Calu3 (cell line): ENCODE data around the gene KRT32. TPM values are rescaled to one million over a fixed set of nuclear protein-coding genes. Genes with fewer than 3 reads are reported as not detected.

Experiments
- BruUV-seq: library from RNA; stranded (reverse); fragments of 400-500 nt; replicated peaks from 2 replicates; lab custom pipeline; 2021; lab: Mats Ljungman, UMichigan
- CTCF ChIA-PET: fragments of 300-600 bp; sonication (Branson Sonifier 250); formaldehyde crosslinking; loops from one replicate; lab custom pipeline; 2022; ENCODE audit warnings: antibody characterized with exemption; lab: Charles Lee
- DNase-seq: peaks from one replicate; pipeline ENCODE4 v3.0.0; 2022
- H3K27ac Mint-ChIP-seq: one replicate; pipeline ENCODE4 v1.8.0; 2022; ENCODE audit warnings: mixed read lengths; ENCODE audit not compliant: unreplicated experiment
- H3K27me3 Mint-ChIP-seq: one replicate; pipeline ENCODE4 v1.8.0; 2022; ENCODE audit warnings: mixed read lengths; ENCODE audit not compliant: unreplicated experiment
- H3K36me3 Mint-ChIP-seq: one replicate; pipeline ENCODE4 v1.8.0; 2022; ENCODE audit warnings: mild to moderate bottlenecking, moderate library complexity, mixed read lengths; ENCODE audit not compliant: insufficient read depth, unreplicated experiment
- H3K4me1 Mint-ChIP-seq: one replicate; pipeline ENCODE4 v1.8.0; 2022; ENCODE audit warnings: mild to moderate bottlenecking, low read depth, mixed read lengths; ENCODE audit not compliant: unreplicated experiment
- H3K4me3 Mint-ChIP-seq: one replicate; pipeline ENCODE4 v1.8.0; 2022; ENCODE audit warnings: mild to moderate bottlenecking, low read depth, moderate library complexity, mixed read lengths; ENCODE audit not compliant: unreplicated experiment
- H3K9me3 Mint-ChIP-seq: one replicate; pipeline ENCODE4 v1.8.0; 2022; ENCODE audit warnings: low read depth, mixed read lengths; ENCODE audit not compliant: unreplicated experiment
- CTCF ChIP-seq: fragments of 200-600 bp; IDR thresholded peaks from one replicate; pipeline ENCODE4 v1.8.0; 2022; ENCODE audit warnings: antibody characterized with exemption; ENCODE audit not compliant: unreplicated experiment
- intact Hi-C: fragments of 100-400 bp; cut with micrococcal nuclease; formaldehyde crosslinking; loops from one replicate; pipeline ENCODE4 v1.10.0; 2022; ENCODE audit not compliant: unreplicated experiment
- total RNA-seq: library from RNA; stranded (reverse); gene quantifications from 2 replicates; pipeline ENCODE4 v1.2.3, GENCODE V29; 2022

KRT32 gene
- total RNA-seq, 1 experiment from 2014 or later, result not detected

- no peaks in the 10 kb centered on the region for H3K27me3 Mint-ChIP-seq
- peak overlapping the region; percentile 30 for H3K27ac Mint-ChIP-seq
- DNase-seq, result no peak
- CTCF ChIA-PET, result interaction anchor here (0.9 to 4.6 kb wide), 2 partner anchors 8 to 51 kb away, joined by 3 to 33 read pairs; partner anchors contain the start of gene KRT13
- no peaks in the 10 kb centered on the region for H3K9me3 Mint-ChIP-seq
- peaks cover 64% of the 10 kb centered on the region for H3K4me1 Mint-ChIP-seq
- H3K36me3 Mint-ChIP-seq, result peaks cover 10% of the 10 kb centered on the region
- intact Hi-C loops, result loop anchor here (5.0 to 10.0 kb wide), 4 partner anchors 83 to 696 kb away; no protein-coding TSS in a partner anchor
- no peak overlapping the region for H3K4me3 Mint-ChIP-seq
- BruUV-seq, result no TSS peak
- TF ChIP-seq CTCF, result no peak
Measured at GRCh38 chr17:41498276-41498675, 31.1 kb upstream of the KRT32 start.

DNA sequence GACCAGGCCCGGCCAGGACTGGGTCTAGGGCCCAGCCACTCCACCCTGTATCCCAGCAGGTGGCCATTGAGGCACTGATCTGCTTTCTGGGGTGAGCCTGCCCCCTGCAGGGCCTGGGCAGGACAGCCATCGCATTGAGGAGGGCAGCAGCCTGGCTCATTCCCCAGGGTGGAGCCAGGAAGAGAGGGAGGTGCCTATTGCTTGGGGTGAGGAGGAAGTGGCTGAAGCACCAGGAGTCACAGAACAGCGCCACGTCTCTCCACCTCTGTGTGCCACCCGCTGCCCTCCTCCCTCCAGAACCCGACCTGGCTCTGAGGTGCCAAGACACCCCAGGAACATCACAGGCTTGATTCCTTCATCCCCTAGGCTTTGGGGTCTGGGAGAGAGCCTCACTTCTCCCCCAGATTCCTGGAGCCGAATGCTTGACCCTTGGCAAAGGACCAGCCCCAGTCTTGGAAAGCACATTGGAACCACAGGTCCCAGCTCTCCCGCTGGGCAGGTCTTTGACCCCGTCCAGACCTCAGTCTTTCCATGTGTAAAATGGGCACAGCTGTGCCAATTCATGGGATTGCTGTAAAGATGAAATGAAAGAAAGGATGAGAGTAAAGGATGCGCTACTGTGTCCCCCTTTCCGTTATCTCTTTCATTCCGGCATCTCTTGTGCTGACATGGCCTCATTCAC is 29.8 kb upstream of the KRT32 start:
- peak; percentile 97 for DNase-seq
- peaks cover 4% of the 10 kb centered on the region for H3K36me3 Mint-ChIP-seq
- peak; percentile 96 for TF ChIP-seq CTCF
- no peak overlapping the region for H3K4me3 Mint-ChIP-seq
- intact Hi-C loops, result loop anchor here (1.0 to 10.0 kb wide), 6 partner anchors 52 to 695 kb away; no protein-coding TSS in a partner anchor
- no TSS peak for BruUV-seq
- H3K4me1 Mint-ChIP-seq, result peaks cover 77% of the 10 kb centered on the region
- H3K27me3 Mint-ChIP-seq, result no peaks in the 10 kb centered on the region
- H3K9me3 Mint-ChIP-seq, result no peaks in the 10 kb centered on the region
- peak overlapping the region; percentile 40 for H3K27ac Mint-ChIP-seq
- CTCF ChIA-PET, result interaction anchor here (0.7 to 4.6 kb wide), 7 partner anchors 9 to 640 kb away, joined by 3 to 33 read pairs (median 3); partner anchors contain the start of gene KRT13

DNA sequence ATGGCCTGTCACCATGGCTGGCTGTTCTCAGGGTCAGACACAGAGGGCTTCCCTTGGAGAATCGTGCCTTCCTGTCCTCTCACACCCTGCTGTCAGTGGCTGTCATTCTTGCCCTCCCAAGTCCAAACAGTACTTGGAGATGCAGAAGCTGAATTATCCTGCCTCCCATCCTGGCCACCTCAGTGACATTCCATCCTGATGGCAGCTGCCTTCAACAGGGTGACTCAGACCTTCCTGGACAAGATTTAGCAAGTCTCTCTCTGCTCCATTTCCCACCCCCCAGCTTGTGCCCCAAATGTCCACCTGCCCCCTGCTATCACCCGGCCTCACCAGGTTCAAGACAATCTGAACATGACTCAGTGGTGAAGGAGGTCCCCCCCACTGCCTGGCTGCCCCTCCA is 27.3 kb upstream of the KRT32 start:
- no peak for TF ChIP-seq CTCF
- peak overlapping the region; percentile 4 for H3K27ac Mint-ChIP-seq
- no peaks in the 10 kb centered on the region for H3K36me3 Mint-ChIP-seq
- H3K4me1 Mint-ChIP-seq, result peaks cover 62% of the 10 kb centered on the region
- CTCF ChIA-PET, result interaction anchor here (0.6 to 4.6 kb wide), 10 partner anchors 27 to 1706 kb away, joined by 3 to 33 read pairs (median 4); no protein-coding TSS in a partner anchor
- H3K27me3 Mint-ChIP-seq, result no peaks in the 10 kb centered on the region
- no peaks in the 10 kb centered on the region for H3K9me3 Mint-ChIP-seq
- no peak for DNase-seq
- intact Hi-C loops, result loop anchor here (10.0 kb wide), 2 partner anchors 80 to 160 kb away; no protein-coding TSS in a partner anchor
- BruUV-seq, result no TSS peak
- H3K4me3 Mint-ChIP-seq, result no peak overlapping the region

DNA sequence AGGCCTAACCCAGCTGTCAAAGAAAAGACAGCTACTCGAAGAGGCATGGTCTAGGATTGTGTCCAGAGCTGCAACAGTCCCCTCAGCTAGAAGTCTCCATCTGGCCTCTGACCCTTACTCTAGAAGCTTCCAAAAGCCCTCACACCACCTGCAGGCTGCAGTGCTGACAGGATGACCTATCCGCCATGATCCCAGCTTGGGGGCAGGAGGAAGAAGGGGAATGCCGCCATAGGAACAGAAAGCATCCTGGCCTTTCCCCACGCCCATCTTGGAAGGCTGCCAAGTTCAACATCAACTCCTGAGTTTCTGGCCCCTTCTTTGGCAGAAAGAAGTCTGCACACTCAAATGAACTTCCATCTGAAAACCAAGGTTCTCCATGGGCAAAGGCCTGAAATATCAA is 25.6 kb upstream of the KRT32 start:
- Mint-ChIP-seq H3K36me3 (no peaks in the 10 kb centered on the region), H3K27me3 (no peaks in the 10 kb centered on the region), H3K4me1 (peaks cover 45% of the 10 kb centered on the region), H3K9me3 (no peaks in the 10 kb centered on the region), H3K4me3 (no peak overlapping the region), H3K27ac (no peak overlapping the region)
- CTCF ChIA-PET, result interaction anchor here (1.7 kb wide), 1 partner anchor 76 kb away, joined by 8 read pairs; no protein-coding TSS in a partner anchor
- intact Hi-C loops, result loop anchor here (10.0 kb wide), 2 partner anchors 78 to 158 kb away; no protein-coding TSS in a partner anchor
- peak; percentile 64 for DNase-seq
- no peak for TF ChIP-seq CTCF
- no TSS peak for BruUV-seq
